Measurements from ENCODE around the gene TRA2A.

DNA sequence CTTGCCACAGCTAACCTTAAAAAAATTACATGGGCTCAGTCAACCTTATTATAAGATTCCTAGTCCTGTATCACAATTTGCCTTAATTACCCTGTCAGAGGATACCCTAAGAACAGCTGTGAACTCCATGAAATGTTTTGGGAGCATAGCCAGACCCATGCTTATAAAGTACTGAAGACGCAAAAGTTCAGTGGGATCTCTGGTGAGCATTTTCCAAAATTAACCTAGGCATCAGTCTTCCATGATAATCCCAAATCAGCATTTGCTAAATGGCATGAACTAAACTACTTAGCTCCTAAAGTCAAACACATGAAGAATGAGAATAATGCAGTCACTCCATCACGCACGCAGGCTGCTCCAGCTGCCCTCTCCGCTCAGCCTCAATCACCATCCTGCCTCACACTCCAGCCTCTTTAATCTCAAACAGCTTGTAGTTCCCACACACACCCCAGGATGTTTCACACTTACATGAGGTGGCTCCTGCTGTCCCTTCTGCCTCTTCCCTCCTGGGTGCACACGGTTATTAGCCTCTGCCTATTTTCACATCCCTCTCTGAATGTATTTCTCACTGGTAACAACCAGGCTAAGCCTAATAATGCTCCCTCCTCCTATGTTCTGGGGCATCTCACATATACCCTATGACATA, 76.8 kb downstream of the TRA2A start:
- TF ChIP-seq SIN3A (IDR thresholded peaks at IDR 0.05; ENCODE audit: borderline replicate concordance, insufficient read depth, low read length) (no peak), POLR2AphosphoS5 (IDR thresholded peaks at IDR 0.05; ENCODE audit: low read depth, low read length) (no peak)
- TF ChIP-seq, protein P1, sequence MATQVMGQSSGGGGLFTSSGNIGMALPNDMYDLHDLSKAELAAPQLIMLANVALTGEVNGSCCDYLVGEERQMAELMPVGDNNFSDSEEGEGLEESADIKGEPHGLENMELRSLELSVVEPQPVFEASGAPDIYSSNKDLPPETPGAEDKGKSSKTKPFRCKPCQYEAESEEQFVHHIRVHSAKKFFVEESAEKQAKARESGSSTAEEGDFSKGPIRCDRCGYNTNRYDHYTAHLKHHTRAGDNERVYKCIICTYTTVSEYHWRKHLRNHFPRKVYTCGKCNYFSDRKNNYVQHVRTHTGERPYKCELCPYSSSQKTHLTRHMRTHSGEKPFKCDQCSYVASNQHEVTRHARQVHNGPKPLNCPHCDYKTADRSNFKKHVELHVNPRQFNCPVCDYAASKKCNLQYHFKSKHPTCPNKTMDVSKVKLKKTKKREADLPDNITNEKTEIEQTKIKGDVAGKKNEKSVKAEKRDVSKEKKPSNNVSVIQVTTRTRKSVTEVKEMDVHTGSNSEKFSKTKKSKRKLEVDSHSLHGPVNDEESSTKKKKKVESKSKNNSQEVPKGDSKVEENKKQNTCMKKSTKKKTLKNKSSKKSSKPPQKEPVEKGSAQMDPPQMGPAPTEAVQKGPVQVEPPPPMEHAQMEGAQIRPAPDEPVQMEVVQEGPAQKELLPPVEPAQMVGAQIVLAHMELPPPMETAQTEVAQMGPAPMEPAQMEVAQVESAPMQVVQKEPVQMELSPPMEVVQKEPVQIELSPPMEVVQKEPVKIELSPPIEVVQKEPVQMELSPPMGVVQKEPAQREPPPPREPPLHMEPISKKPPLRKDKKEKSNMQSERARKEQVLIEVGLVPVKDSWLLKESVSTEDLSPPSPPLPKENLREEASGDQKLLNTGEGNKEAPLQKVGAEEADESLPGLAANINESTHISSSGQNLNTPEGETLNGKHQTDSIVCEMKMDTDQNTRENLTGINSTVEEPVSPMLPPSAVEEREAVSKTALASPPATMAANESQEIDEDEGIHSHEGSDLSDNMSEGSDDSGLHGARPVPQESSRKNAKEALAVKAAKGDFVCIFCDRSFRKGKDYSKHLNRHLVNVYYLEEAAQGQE (IDR thresholded peaks at IDR 0.05; ENCODE audit: insufficient read depth in 1 of 2, low read depth in 2 of 2, low read length in 2 of 2), result no peak

All from PFSK-1 (cell line).